Neutrophil (primary cell): Measurements from ENCODE around the gene DRAP1.
A peak's percentile ranks its signal among the peaks of the same experiment; 100 is the strongest.

Experiments used
- H3K27ac ChIP-seq: fragments of 200-600 bp; sonication (generic); 2 replicates; pipeline ENCODE4 v1.5.1; 2016; ENCODE audit warnings: mild to moderate bottlenecking, moderate library complexity
- H3K27me3 ChIP-seq: fragments of 200-600 bp; sonication (generic); 2 replicates; pipeline ENCODE4 v1.6.0; 2016; ENCODE audit warnings: mild to moderate bottlenecking
- H3K36me3 ChIP-seq: fragments of 200-600 bp; sonication (generic); 2 replicates; pipeline ENCODE4 v1.5.1; 2017
- H3K4me1 ChIP-seq, 2 experiments: fragments of 200-600 bp in 1 of 2; sonication (generic) in 1 of 2; 1 replicate in 1 of 2; 2 replicates in 1 of 2; pipeline versions ENCODE4 v1.5.1 to v1.6.1; 2013 to 2016; ENCODE audit warnings: low read depth in 1 of 2, low read length in 1 of 2, mild to moderate bottlenecking in 1 of 2, moderate library complexity in 1 of 2; ENCODE audit not compliant: control insufficient read depth in 1 of 2, insufficient read depth in 1 of 2
- H3K4me3 ChIP-seq, 2 experiments: fragments of 200-600 bp in 1 of 2; sonication (generic) in 1 of 2; 1 replicate in 1 of 2; 2 replicates in 1 of 2; pipeline ENCODE4 v1.5.1; 2013 to 2016; ENCODE audit warnings: low read depth in 1 of 2, low read length in 1 of 2, mild to moderate bottlenecking in 1 of 2, moderate library complexity in 1 of 2
- H3K9me3 ChIP-seq: fragments of 200-600 bp; sonication (generic); 2 replicates; pipeline ENCODE4 v1.5.1; 2016
- CTCF ChIP-seq: fragments of 200-600 bp; sonication (generic); IDR thresholded peaks from 2 replicates; pipeline ENCODE4 v1.5.1; 2016; ENCODE audit warnings: antibody characterized with exemption

The DRAP1 gene

GRCh38 chr11:65960824-65961266 is 41.6 kb downstream of the DRAP1 start:
- H3K4me3 ChIP-seq: peak overlapping the region; percentile 97 to 98
- peaks cover 21% of the 10 kb centered on the region for H3K36me3 ChIP-seq
- H3K4me1 ChIP-seq: peaks cover 23 to 29% of the 10 kb centered on the region in 2 experiments
- no peaks in the 10 kb centered on the region for H3K9me3 ChIP-seq
- TF ChIP-seq CTCF: no peak
- peak overlapping the region; percentile 92 for H3K27ac ChIP-seq
- H3K27me3 ChIP-seq: no peaks in the 10 kb centered on the region

- no peaks in the 10 kb centered on the region for H3K9me3 ChIP-seq
- no peak for TF ChIP-seq CTCF
- peak within 1 kb of the TSS; percentile 97 to 98 for H3K4me3 ChIP-seq
- H3K27ac ChIP-seq: peak within 1 kb of the TSS; percentile 92
- peaks cover 23 to 29% of the 10 kb centered on the region in 2 experiments for H3K4me1 ChIP-seq
- H3K27me3 ChIP-seq: no peaks in the 10 kb centered on the region
- H3K36me3 ChIP-seq: peaks cover 28% of the 10 kb centered on the region
These were observed 42.3 kb downstream of the DRAP1 start, which contains the start of gene SART1 for GRCh38 chr11:65961267-65962140. SART1 (plus strand) TSS chr11:65961734; CDS start chr11:65961781, 47 bp downstream.

- Histone ChIP-seq H3K27ac (peak overlapping the region; percentile 92), H3K4me3 (peak overlapping the region; percentile 97 to 98), H3K9me3 (no peaks in the 10 kb centered on the region), H3K36me3 (peaks cover 34% of the 10 kb centered on the region), H3K27me3 (no peaks in the 10 kb centered on the region), H3K4me1 (peaks cover 23 to 29% of the 10 kb centered on the region in 2 experiments)
- TF ChIP-seq CTCF: no peak
These were observed 42.9 kb downstream of the DRAP1 start for GRCh38 chr11:65962141-65962564.

GRCh38 chr11:65964906-65965305 is 45.7 kb downstream of the DRAP1 start:
- no peaks in the 10 kb centered on the region for H3K9me3 ChIP-seq
- H3K4me1 ChIP-seq: peaks cover 42 to 48% of the 10 kb centered on the region in 2 experiments
- H3K27ac ChIP-seq: no peak overlapping the region
- H3K4me3 ChIP-seq: no peak overlapping the region
- no peaks in the 10 kb centered on the region for H3K27me3 ChIP-seq
- peaks cover 49% of the 10 kb centered on the region for H3K36me3 ChIP-seq
- no peak for TF ChIP-seq CTCF

- Histone ChIP-seq H3K36me3 (peaks cover 49% of the 10 kb centered on the region), H3K27me3 (no peaks in the 10 kb centered on the region), H3K4me1 (peaks cover 43 to 50% of the 10 kb centered on the region in 2 experiments), H3K9me3 (no peaks in the 10 kb centered on the region), H3K27ac (no peak overlapping the region), H3K4me3 (no peak overlapping the region)
- no peak for TF ChIP-seq CTCF
These were observed 46.9 kb downstream of the DRAP1 start for GRCh38 chr11:65965986-65966762.
